AG04450 (cell line): Measurements from ENCODE around the gene GMPPB. TPM values are rescaled to one million over a fixed set of nuclear protein-coding genes. Genes with fewer than 3 reads are reported as not detected.

Experiments
- CTCF ChIA-PET: fragments of 300-600, 350-600 bp; formaldehyde crosslinking; extraction: SDS; loops from one replicate; lab custom pipeline; 2022; ENCODE audit warnings: antibody characterized with exemption, inconsistent platforms; lab: Charles Lee
- POLR2A ChIA-PET: fragments of 350-600 bp; formaldehyde crosslinking; extraction: SDS; loops from one replicate; lab custom pipeline; 2021; ENCODE audit warnings: antibody characterized with exemption, inconsistent platforms; lab: Yijun Ruan, JAX
- DNase-seq: peaks from one replicate; pipeline ENCODE4 v3.0.0-alpha.2; 2011; ENCODE audit warnings: low read depth, low spot score
- H3K27ac ChIP-seq: one replicate; pipeline ENCODE4 v1.5.1; 2012; ENCODE audit warnings: low read depth, low read length, control low read depth
- H3K27me3 ChIP-seq: one replicate; pipeline ENCODE4 v1.6.0; 2012; ENCODE audit warnings: low read length; ENCODE audit not compliant: control insufficient read depth, insufficient read depth
- H3K4me3 ChIP-seq: 2 replicates; pipeline ENCODE4 v1.5.1; 2011; ENCODE audit warnings: mild to moderate bottlenecking, low read depth, low read length, control low read depth
- H3K9me3 ChIP-seq: 2 replicates; pipeline ENCODE4 v1.5.1; 2012; ENCODE audit warnings: low read length; ENCODE audit not compliant: control insufficient read depth, insufficient read depth
- polyA plus RNA-seq: library from polyadenylated mRNA; depleted of rRNA; stranded (reverse); fragments of >200 nt; gene quantifications from 2 replicates; pipeline ENCODE4 v1.2.3, GENCODE V29; 2011
- TF ChIP-seq, protein P1 (sequence below): IDR thresholded peaks from 2 replicates; pipeline ENCODE4 v1.5.1; 2011; ENCODE audit warnings: low read depth, low read length, control low read depth, inconsistent platforms

Gene GMPPB
- polyA plus RNA-seq, 1 experiment = 13.9 TPM

DNA sequence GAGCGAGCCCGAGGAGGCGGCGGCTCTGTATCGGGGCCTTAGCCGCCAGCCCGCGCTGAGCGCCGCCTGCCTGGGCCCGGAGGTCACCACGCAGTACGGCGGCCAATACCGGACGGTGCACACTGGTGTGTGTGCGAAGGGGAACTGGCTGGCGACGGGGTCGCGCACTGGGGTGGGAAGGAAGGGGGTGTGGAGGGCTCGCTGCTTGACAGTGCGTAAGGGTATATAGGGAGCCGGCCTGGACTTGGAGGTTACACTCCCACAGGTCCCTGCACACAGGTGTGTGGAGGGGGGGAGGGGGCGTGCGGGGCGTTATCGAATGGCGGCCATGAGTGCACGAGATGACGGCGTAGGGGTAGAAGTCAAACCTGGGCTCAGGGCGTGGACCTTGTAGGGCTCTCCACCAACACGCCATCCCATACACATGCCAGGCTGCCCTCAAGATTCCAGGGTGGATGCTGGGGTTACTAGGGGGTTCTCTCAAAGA lies 49.2 kb downstream of the GMPPB start:
- Histone ChIP-seq H3K4me3 (peak overlapping the region; percentile 81), H3K27me3 (no peaks in the 10 kb centered on the region), H3K27ac (no peak overlapping the region), H3K9me3 (peaks cover 12% of the 10 kb centered on the region)
- TF ChIP-seq, protein P1, sequence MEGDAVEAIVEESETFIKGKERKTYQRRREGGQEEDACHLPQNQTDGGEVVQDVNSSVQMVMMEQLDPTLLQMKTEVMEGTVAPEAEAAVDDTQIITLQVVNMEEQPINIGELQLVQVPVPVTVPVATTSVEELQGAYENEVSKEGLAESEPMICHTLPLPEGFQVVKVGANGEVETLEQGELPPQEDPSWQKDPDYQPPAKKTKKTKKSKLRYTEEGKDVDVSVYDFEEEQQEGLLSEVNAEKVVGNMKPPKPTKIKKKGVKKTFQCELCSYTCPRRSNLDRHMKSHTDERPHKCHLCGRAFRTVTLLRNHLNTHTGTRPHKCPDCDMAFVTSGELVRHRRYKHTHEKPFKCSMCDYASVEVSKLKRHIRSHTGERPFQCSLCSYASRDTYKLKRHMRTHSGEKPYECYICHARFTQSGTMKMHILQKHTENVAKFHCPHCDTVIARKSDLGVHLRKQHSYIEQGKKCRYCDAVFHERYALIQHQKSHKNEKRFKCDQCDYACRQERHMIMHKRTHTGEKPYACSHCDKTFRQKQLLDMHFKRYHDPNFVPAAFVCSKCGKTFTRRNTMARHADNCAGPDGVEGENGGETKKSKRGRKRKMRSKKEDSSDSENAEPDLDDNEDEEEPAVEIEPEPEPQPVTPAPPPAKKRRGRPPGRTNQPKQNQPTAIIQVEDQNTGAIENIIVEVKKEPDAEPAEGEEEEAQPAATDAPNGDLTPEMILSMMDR = no peak
- ChIA-PET CTCF (no interaction called here), POLR2A (no interaction called here)
- no peak for DNase-seq

DNA sequence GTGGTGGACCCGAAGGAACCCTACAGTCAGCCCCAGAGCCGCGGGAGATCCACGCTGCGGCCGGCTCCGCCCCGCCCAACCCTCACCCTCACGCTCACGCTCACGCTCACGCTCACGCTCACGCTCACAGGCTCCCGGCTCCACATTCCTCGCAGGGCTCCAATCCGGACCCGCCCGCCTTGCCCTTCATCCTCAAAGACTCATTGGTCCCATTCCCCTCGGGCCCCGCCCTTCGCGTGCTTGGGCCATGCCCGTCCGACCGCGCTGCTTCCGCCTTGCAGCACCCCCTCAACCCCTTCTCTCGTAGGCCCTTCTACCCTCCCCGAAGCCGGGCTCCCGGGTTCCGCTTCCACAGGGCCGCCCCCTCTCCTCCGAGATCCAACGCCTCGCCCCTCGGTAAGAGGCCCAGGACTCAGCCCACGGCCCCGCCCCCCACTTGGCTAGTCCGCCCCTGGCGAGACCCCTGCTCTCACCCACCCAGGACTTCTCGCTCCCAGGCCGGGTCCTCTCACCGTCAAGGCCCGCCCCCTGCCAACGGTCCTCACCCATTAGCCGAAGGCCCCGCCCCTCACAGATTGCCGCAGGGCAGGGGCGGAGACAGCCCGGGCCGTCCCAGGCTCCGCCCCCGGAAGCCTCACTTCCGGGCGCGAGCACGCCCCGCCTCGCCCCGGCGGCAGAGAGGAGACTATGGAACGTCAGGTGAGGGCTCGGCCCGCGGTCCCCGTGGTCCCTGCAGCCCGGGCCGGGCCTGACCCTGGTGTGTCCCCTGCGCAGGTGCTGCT lies 49.8 kb downstream of the GMPPB start, which contains the start of gene APEH:
Gene APEH (plus strand): TSS at position 637 of the 782 bp plus-strand sequence. CDS start 51 bp downstream, at position 688.
- H3K27ac ChIP-seq = peak within 1 kb of the TSS; percentile 97
- peaks cover 12% of the 10 kb centered on the region for H3K9me3 ChIP-seq
- ChIA-PET CTCF (interaction anchor here (1.4 to 3.3 kb wide), 2 partner anchors 135 to 140 kb away, joined by 5 to 208 read pairs; no protein-coding TSS in a partner anchor), POLR2A (interaction anchor here (1.9 kb wide), 1 partner anchor 134 kb away, joined by 11 read pairs; no protein-coding TSS in a partner anchor)
- DNase-seq = peak; percentile 93
- peak within 1 kb of the TSS; percentile 81 for H3K4me3 ChIP-seq
- H3K27me3 ChIP-seq = no peaks in the 10 kb centered on the region
- TF ChIP-seq, protein P1 = no peak

DNA sequence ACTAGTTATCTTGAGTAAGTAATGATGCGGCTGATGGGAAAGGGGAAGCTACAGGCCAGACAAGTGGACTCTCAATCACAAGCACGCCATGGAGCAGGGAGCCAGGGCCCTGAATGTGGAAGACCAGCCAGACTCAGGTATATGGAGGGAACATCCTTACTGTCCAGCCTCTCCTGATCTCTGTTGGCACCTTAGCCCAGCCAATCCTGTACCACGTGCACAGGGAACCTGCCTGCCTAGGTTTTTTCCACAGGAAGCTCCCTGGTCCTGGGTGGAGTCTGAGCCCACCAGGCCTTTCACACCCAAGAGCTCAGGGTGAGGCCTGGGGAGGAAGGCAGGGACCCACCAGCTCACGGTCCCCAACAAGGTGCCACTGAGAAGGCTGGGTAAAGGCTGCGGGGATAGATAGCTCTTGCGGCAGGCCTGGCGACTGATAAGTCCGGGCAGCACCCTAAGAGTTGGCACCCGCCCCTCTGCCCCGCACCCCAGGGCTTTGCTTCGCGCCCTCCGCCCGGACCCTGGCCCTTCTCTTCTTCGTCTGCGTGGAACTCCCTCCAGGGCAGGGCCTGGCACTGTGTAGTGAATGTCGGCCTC lies 50.5 kb downstream of the GMPPB start:
- POLR2A ChIA-PET = interaction anchor here (0.6 to 1.9 kb wide), 3 partner anchors 40 to 340 kb away, joined by 3 to 11 read pairs (median 3); no protein-coding TSS in a partner anchor
- TF ChIP-seq, protein P1 = no peak
- H3K27ac ChIP-seq = peak overlapping the region; percentile 97
- CTCF ChIA-PET = interaction anchor here (0.6 to 3.3 kb wide), 7 partner anchors 135 to 582 kb away, joined by 3 to 208 read pairs (median 4); no protein-coding TSS in a partner anchor
- H3K9me3 ChIP-seq = peaks cover 12% of the 10 kb centered on the region
- DNase-seq = no peak
- no peaks in the 10 kb centered on the region for H3K27me3 ChIP-seq
- H3K4me3 ChIP-seq = peak overlapping the region; percentile 81

DNA sequence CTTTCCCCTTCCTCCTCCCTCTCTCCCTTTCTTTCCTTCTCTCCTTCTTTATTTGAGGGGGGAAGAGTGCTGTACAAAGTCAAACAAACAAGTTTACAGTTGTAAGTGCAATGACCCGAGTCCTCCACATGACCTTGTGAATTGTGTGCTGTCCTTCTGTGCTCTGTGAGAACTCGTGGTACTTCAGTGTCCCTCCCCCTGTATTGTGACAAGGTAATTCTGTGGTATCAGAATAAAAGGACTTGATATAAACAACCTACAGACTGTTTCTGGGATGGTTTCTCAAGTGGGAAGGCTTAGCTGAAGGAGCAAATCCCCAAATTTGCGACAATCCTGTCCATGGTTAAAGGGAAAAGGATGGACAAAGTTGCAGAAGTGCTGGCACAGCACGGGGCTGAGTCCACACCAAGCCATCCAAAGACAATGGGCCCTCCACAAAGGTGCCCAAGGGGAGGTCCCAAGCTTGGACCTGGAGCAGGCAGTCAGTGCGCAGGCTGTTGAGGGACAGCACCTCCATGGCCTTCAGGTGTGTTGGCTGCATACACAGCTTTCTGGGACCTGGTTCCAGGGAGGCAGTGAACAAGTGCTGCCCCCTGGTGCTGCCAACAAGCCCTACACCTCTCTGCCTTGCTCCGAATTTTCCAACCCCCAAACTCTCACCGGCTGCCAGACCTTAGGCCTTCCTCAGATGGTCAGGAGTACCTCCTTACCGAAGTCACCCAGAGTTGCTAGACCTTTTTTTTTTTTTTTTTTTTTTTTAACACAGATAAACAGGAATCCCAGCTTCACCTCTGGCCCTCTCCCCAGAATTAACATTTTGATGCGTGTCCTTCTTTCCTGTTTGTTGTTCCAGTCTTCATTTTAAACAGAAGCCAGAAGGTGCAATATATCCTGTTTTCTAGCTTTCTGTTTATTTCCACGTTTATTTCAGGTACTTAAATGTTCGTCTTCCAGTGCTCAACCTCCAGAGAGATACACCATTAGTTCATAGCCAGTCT lies 52.2 kb downstream of the GMPPB start:
- H3K4me3 ChIP-seq = no peak overlapping the region
- peaks cover 12% of the 10 kb centered on the region for H3K9me3 ChIP-seq
- DNase-seq = peak; percentile 15
- CTCF ChIA-PET = interaction anchor here (0.6 to 3.3 kb wide), 24 partner anchors 14 to 1224 kb away, joined by 3 to 208 read pairs (median 4); no protein-coding TSS in a partner anchor
- TF ChIP-seq, protein P1 = peak; percentile 88
- H3K27me3 ChIP-seq = peaks cover 5% of the 10 kb centered on the region
- POLR2A ChIA-PET = interaction anchor here (1.0 to 1.2 kb wide), 2 partner anchors 48 to 132 kb away, joined by 3 to 5 read pairs; partner anchors contain the start of gene AMIGO3
- H3K27ac ChIP-seq = no peak overlapping the region
